BJ (cell line): ENCODE data around the gene CARD6. TPM values are rescaled to one million over a fixed set of nuclear protein-coding genes. Genes with fewer than 3 reads are reported as not detected.
"Not testable (repeated sequence)": the region's sequence is repeated elsewhere in the genome, so short reads cannot be mapped to it uniquely, and the experiment has no call there.

Experiments used
- CTCF ChIA-PET: fragments of 350-600 bp; formaldehyde crosslinking; extraction: SDS; loops from one replicate; lab custom pipeline; 2021; ENCODE audit warnings: antibody characterized with exemption, inconsistent platforms; lab: Yijun Ruan, JAX
- POLR2A ChIA-PET: fragments of 300-600 bp; sonication (Branson Sonifier 250); formaldehyde crosslinking; extraction: SDS; loops from one replicate; lab custom pipeline; 2021; ENCODE audit warnings: antibody characterized with exemption; lab: Charles Lee
- DNase-seq: peaks from one replicate; pipeline ENCODE4 v3.0.0-alpha.2; 2011; ENCODE audit warnings: low read depth
- H3K27me3 ChIP-seq: 2 replicates; pipeline ENCODE4 v1.6.0; 2011; ENCODE audit warnings: low read length; ENCODE audit not compliant: control insufficient read depth, insufficient read depth
- H3K36me3 ChIP-seq: 2 replicates; pipeline ENCODE4 v1.5.1; 2011; ENCODE audit warnings: low read length; ENCODE audit not compliant: control insufficient read depth, insufficient read depth
- H3K4me3 ChIP-seq: 2 replicates; pipeline ENCODE4 v1.5.1; 2011; ENCODE audit warnings: low read depth, mild to moderate bottlenecking, control low read depth, low read length
- CTCF ChIP-seq: IDR thresholded peaks from 2 replicates; pipeline ENCODE4 v1.5.1; 2011; ENCODE audit warnings: low read depth, mild to moderate bottlenecking, control low read depth, inconsistent platforms, low read length, moderate library complexity; ENCODE audit not compliant: insufficient read depth
- polyA plus RNA-seq: library from polyadenylated mRNA; depleted of rRNA; stranded (reverse); fragments of >200 nt; gene quantifications from 2 replicates; pipeline ENCODE4 v1.2.3, GENCODE V29; 2011

The CARD6 gene
- polyA plus RNA-seq, 1 experiment = 0.63 TPM

GRCh38 chr5:40877371-40877988 is 36.3 kb downstream of the CARD6 start:
- no peaks in the 10 kb centered on the region for H3K36me3 ChIP-seq
- no peak for TF ChIP-seq CTCF
- ChIA-PET POLR2A (no interaction called here), CTCF (interaction anchor here (0.6 kb wide), 1 partner anchor 1004 kb away, joined by 3 read pairs; no protein-coding TSS in a partner anchor)
- H3K4me3 ChIP-seq = no peak overlapping the region
- H3K27me3 ChIP-seq = no peaks in the 10 kb centered on the region
- DNase-seq = no peak

GRCh38 chr5:40879163-40879942 is 38.2 kb downstream of the CARD6 start:
- POLR2A ChIA-PET = no interaction called here
- CTCF ChIA-PET = interaction anchor here (0.6 to 1.7 kb wide), 11 partner anchors 9 to 1300 kb away, joined by 3 to 7 read pairs (median 4); no protein-coding TSS in a partner anchor
- no peak overlapping the region for H3K4me3 ChIP-seq
- no peaks in the 10 kb centered on the region for H3K36me3 ChIP-seq
- H3K27me3 ChIP-seq = no peaks in the 10 kb centered on the region; the same call in 1 of the 2 replicates
- peak; percentile 39; the same call in 1 of the 2 replicates for TF ChIP-seq CTCF
- peak; percentile 3 for DNase-seq

- DNase-seq = no peak
- Histone ChIP-seq H3K4me3 (no peak overlapping the region), H3K27me3 (no peaks in the 10 kb centered on the region; the same call in 1 of the 2 replicates), H3K36me3 (no peaks in the 10 kb centered on the region)
- ChIA-PET CTCF (no interaction called here), POLR2A (no interaction called here)
- TF ChIP-seq CTCF = no peak
Measured at GRCh38 chr5:40882291-40882690, 41.1 kb downstream of the CARD6 start.

GRCh38 chr5:40883051-40883450 is 41.9 kb downstream of the CARD6 start:
- H3K27me3 ChIP-seq, POLR2A ChIA-PET, H3K4me3 ChIP-seq, H3K36me3 ChIP-seq, DNase-seq, CTCF ChIA-PET: not testable (repeated sequence)

GRCh38 chr5:40895440-40896425 is 54.6 kb downstream of the CARD6 start:
- H3K36me3 ChIP-seq, H3K4me3 ChIP-seq, DNase-seq, POLR2A ChIA-PET, H3K27me3 ChIP-seq: not testable (repeated sequence)
- CTCF ChIA-PET = interaction anchor here (0.6 to 2.9 kb wide), 4 partner anchors 9 to 947 kb away, joined by 3 to 16 read pairs (median 3); no protein-coding TSS in a partner anchor
